Measurements from ENCODE around the gene DNPEP.

DNA sequence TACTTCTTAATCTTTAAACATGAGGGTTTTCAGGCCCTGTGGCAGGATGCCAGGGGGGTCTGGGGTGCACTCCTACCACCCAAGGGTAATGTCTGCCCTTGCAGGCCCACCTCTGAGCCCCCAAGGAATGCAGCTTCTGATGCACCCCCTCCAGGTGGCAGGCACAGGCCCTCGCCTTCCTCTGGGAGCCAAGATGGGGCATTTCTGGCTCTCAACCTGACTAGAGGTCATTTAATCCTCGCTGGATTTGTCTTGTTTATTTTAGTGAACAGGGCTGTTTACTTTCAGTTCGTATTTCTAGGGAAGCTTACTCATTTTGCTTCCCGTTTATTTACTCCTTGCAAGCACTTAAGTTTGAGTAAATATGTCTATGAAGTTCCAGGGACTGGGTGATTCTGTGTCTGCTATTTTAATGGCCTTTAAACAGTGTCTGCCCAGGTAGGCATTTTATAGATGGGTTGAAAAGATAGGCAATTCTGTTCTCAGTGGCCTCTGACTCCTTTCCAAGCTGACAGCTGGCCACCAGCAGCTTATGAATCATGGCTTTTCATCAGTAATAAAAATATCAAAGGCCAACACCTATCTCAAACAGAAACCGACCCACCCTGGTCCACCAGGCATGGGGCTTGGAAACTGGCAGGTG is 11.1 kb upstream of the DNPEP start:
- no peak for TF ChIP-seq POLR2A (IDR thresholded peaks at IDR 0.05)
- TF ChIP-seq, protein P1, sequence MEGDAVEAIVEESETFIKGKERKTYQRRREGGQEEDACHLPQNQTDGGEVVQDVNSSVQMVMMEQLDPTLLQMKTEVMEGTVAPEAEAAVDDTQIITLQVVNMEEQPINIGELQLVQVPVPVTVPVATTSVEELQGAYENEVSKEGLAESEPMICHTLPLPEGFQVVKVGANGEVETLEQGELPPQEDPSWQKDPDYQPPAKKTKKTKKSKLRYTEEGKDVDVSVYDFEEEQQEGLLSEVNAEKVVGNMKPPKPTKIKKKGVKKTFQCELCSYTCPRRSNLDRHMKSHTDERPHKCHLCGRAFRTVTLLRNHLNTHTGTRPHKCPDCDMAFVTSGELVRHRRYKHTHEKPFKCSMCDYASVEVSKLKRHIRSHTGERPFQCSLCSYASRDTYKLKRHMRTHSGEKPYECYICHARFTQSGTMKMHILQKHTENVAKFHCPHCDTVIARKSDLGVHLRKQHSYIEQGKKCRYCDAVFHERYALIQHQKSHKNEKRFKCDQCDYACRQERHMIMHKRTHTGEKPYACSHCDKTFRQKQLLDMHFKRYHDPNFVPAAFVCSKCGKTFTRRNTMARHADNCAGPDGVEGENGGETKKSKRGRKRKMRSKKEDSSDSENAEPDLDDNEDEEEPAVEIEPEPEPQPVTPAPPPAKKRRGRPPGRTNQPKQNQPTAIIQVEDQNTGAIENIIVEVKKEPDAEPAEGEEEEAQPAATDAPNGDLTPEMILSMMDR (IDR thresholded peaks at IDR 0.05), result no peak
